Transverse colon (tissue), 4 donors: Measurements from ENCODE around the gene PIEZO2. TPM values are rescaled to one million over a fixed set of nuclear protein-coding genes. Genes with fewer than 3 reads are reported as not detected.
"Not testable (repeated sequence)": the region's sequence is repeated elsewhere in the genome, so short reads cannot be mapped to it uniquely, and the experiment has no call there.

ENCODE experiments used
- DNase-seq: peaks from one replicate; pipeline ENCODE4 v3.0.0-alpha.2; 2019
- H3K27ac ChIP-seq, 4 donors: fragments of 200-600 bp; sonication (generic); 2 replicates each; pipeline ENCODE4 v1.5.1; 2016 to 2018; ENCODE audit warnings: inconsistent platforms in 4 of 4
- H3K27me3 ChIP-seq: fragments of 200-600 bp; sonication (generic); 2 replicates; pipeline ENCODE4 v1.5.1; 2017; ENCODE audit warnings: inconsistent platforms
- H3K36me3 ChIP-seq, 4 donors: fragments of 200-600 bp; sonication (generic); 2 replicates each; pipeline ENCODE4 v1.5.1; 2017 to 2019; ENCODE audit warnings: inconsistent platforms in 4 of 4
- H3K4me1 ChIP-seq, 4 donors: fragments of 200-600 bp; sonication (generic); 2 replicates each; pipeline ENCODE4 v1.5.1; 2017 to 2020; ENCODE audit warnings: inconsistent platforms in 4 of 4
- H3K4me3 ChIP-seq, 4 donors: fragments of 200-600 bp; sonication (generic); 1 replicate in 1 of 4; 2 replicates in 3 of 4; pipeline versions ENCODE4 v1.5.1 to v1.6.1; 2017 to 2019; ENCODE audit warnings: inconsistent platforms in 4 of 4
- H3K9me3 ChIP-seq, 2 donors: fragments of 200-600 bp; sonication (generic); 2 replicates each; pipeline ENCODE4 v1.5.1; 2017 to 2019; ENCODE audit warnings: inconsistent platforms in 2 of 2
- EP300 ChIP-seq: sonication (generic); formaldehyde crosslinking; IDR thresholded peaks from one replicate; pipeline ENCODE4 v1.6.1; 2017; ENCODE audit warnings: antibody characterized with exemption, low read depth
- POLR2A ChIP-seq: fragments of 450-650 bp; IDR thresholded peaks from one replicate; pipeline ENCODE4 v1.6.1; 2016; ENCODE audit warnings: antibody characterized with exemption, mild to moderate bottlenecking, moderate library complexity
- POLR2AphosphoS5 ChIP-seq, 3 donors: sonication (generic); formaldehyde crosslinking; IDR thresholded peaks; one replicate each; pipeline ENCODE4 v1.6.1; 2016; ENCODE audit warnings: antibody characterized with exemption in 3 of 3
- WGBS, 2 donors: methylation state at CpG; one replicate each; pipeline ENCODE4 v1.1.5; 2018; ENCODE audit warnings: low coverage in 1 of 2; 5-methylcytosine and 5-hydroxymethylcytosine counted together
- in situ Hi-C, 4 donors: fragments of 200-750 bp; cut with MboI; loops; one replicate each; pipeline versions ENCODE4 v1.15.0 to v1.15.1; 2017; ENCODE audit warnings: low sequenced_read_pairs in 3 of 4, low pct_ligation_motif_present in 1 of 4, low pct_unique_long_range_greater_than_20kb in 1 of 4
- intact Hi-C: fragments of 100-400 bp; cut with DNase I; formaldehyde crosslinking; loops from one replicate; pipeline ENCODE4 v1.15.1; 2023; ENCODE audit warnings: low total_unique reads
- total RNA-seq, 4 donors: library from RNA; depleted of rRNA; stranded (reverse); fragments of >200 nt; gene quantifications; one replicate each; pipeline ENCODE4 v1.1.0, GENCODE V29; 2016
- TF ChIP-seq, protein P1 (sequence below), 5 experiments: fragments of 200-600 bp in 3 of 5; fragments of 450-650 bp in 2 of 5; sonication (generic) in 3 of 5; IDR thresholded peaks; 1 replicate in 2 of 5; 2 replicates in 3 of 5; pipeline ENCODE4 v1.5.1; 2016 to 2017; ENCODE audit warnings: antibody characterized with exemption in 5 of 5, inconsistent platforms in 3 of 5, mild to moderate bottlenecking in 2 of 5, moderate library complexity in 1 of 5

Gene PIEZO2
- total RNA-seq, 4 donors from 2014 or later, result 2.9 to 7.5 (median 4.5) TPM

DNA sequence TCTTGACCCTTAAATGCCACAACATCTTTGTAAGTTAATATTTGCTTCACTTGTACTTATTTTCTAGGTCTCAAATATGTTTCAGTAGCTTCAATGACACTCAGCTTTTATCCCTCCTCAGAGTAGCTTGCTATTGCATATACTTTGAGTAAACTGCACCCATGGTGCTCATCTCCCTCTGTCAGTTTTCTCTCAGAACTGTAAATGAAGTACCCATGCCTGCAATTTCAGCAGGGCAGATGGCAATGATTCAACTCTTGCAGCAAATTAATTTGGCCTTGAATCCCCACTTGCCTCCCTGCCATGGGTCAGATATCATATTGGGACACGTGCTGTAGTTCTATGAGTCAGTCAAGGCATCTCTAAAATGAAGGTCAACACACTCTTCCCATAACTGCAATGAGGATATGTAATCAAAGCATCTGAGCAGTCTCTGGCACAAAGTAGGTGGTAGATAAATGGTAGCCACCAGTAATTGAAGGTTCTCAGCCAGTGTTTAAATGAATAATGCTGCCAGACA is 225.8 kb downstream of the PIEZO2 start:
- intact Hi-C loops (no loop called here), in situ Hi-C loops (no loop called here)
- WGBS, 2 donors, result 47 to 67% methylated on average over 1 of the region's 1 CpG
- peaks cover 0 to 24% (median 5%) of the 10 kb centered on the region in 4 donors for H3K4me1 ChIP-seq
- H3K36me3 ChIP-seq, result no peaks in the 10 kb centered on the region
- no peaks in the 10 kb centered on the region for H3K9me3 ChIP-seq
- TF ChIP-seq POLR2A (no peak), POLR2AphosphoS5 (IDR thresholded peaks at IDR 0.05) (no peak), EP300 (no peak)
- TF ChIP-seq, protein P1, sequence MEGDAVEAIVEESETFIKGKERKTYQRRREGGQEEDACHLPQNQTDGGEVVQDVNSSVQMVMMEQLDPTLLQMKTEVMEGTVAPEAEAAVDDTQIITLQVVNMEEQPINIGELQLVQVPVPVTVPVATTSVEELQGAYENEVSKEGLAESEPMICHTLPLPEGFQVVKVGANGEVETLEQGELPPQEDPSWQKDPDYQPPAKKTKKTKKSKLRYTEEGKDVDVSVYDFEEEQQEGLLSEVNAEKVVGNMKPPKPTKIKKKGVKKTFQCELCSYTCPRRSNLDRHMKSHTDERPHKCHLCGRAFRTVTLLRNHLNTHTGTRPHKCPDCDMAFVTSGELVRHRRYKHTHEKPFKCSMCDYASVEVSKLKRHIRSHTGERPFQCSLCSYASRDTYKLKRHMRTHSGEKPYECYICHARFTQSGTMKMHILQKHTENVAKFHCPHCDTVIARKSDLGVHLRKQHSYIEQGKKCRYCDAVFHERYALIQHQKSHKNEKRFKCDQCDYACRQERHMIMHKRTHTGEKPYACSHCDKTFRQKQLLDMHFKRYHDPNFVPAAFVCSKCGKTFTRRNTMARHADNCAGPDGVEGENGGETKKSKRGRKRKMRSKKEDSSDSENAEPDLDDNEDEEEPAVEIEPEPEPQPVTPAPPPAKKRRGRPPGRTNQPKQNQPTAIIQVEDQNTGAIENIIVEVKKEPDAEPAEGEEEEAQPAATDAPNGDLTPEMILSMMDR (IDR thresholded peaks at IDR 0.05), result no peak
- H3K4me3 ChIP-seq, result no peak overlapping the region
- H3K27ac ChIP-seq, result no peak overlapping the region
- DNase-seq, result no peak
- H3K27me3 ChIP-seq, result no peaks in the 10 kb centered on the region

DNA sequence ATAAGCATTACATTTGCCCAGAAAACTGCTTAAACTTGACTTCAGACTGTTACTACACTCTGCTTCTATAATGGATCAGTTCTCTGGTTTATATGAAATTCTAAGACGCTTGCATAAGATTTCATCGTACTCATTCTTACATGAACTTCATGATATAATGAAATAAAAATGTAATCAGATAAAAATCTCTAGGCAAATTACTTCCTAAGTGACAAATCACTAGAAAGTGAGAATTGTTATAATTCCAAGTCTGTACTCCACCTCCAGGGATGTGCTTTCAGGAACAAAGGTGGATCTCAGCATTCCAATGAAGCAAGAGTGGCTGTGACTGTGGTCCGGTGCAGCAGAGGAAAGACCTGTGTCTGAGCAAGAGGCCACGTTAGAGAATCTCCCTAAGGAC is 226.2 kb downstream of the PIEZO2 start:
- H3K27me3 ChIP-seq, result no peaks in the 10 kb centered on the region
- no peak for DNase-seq
- in situ Hi-C loops (no loop called here), intact Hi-C loops (no loop called here)
- peaks cover 0 to 21% (median 3%) of the 10 kb centered on the region in 4 donors for H3K4me1 ChIP-seq
- 59 to 80% methylated on average over 2 to 4 of the region's 4 CpGs for WGBS, 2 donors
- no peak for TF ChIP-seq EP300
- no peak for TF ChIP-seq POLR2A
- TF ChIP-seq, protein P1 (IDR thresholded peaks at IDR 0.05), result no peak
- no peak for TF ChIP-seq POLR2AphosphoS5 (IDR thresholded peaks at IDR 0.05)
- H3K36me3 ChIP-seq, result no peaks in the 10 kb centered on the region
- no peak overlapping the region for H3K27ac ChIP-seq
- no peak overlapping the region for H3K4me3 ChIP-seq
- H3K9me3 ChIP-seq, result no peaks in the 10 kb centered on the region

DNA sequence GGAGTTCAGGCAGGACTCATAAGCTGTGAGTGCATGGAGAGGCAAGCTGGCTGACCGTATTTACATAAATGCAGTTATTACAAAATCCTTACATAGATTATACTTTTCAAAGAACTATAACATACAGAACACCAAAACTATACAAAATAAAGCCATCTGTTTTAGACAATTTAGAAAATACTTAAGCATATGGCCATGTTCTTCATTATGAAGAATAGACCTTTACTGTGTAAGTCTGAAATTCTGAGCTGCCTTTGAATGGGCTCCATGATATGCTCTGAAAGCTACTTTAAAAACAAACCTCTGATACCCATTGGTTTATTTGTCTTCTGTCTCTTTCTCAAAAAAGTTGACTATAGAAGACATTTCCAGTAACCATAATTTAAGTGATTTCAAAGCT is 226.7 kb downstream of the PIEZO2 start:
- 73 to 93% methylated on average over 1 of the region's 1 CpG for WGBS, 2 donors

DNA sequence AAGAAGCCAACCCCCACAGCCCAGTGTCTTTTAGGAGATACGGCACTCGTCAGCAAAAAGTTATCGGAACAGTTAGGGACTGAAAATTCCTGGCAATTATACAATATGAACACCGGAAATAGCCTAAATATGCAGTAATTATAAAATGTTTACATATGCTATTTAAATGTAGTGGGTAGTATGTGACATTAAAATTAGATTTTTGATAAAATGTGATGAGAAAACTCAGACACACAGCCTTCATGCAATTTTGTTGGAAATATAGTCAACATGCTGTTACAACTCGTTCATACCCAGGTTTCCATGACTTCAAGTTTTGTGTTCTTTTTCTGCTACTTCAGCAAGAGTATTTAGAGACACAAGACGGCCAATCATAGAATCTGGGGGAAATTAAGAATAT is 229.1 kb downstream of the PIEZO2 start:
- H3K4me1 ChIP-seq, H3K27me3 ChIP-seq, H3K27ac ChIP-seq, H3K9me3 ChIP-seq, H3K36me3 ChIP-seq, H3K4me3 ChIP-seq, in situ Hi-C loops, intact Hi-C loops, DNase-seq: not testable (repeated sequence)
- WGBS, 2 donors, result 77 to 78% methylated on average over 6 of the region's 6 CpGs

More for the DNA sequence above, 226.7 kb downstream of the PIEZO2 start:
- H3K27ac ChIP-seq, DNase-seq, H3K9me3 ChIP-seq, intact Hi-C loops, H3K36me3 ChIP-seq, H3K27me3 ChIP-seq, H3K4me3 ChIP-seq, in situ Hi-C loops: not testable (repeated sequence)
- H3K4me1 ChIP-seq, result peaks cover 0 to 17% (median under 1%) of the 10 kb centered on the region in 4 donors

DNA sequence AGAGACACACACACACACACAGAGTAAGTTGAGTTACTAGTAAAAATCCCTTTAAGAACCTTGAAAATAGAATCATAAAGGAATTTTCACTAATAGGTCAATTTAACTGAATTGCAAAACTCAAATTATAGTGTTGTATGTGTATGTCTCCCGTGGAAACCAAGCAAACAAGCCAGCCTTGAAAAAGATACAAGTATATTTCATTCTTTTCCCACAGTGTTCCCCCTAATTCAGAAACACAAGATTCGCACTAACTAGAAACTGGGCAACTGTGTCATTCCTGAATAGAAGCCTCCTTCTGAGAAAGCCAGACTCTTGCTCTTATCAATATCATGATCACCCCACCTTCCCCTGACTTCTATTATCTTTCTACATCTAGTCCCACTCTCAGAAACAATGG is 229.5 kb downstream of the PIEZO2 start:
- Histone ChIP-seq H3K36me3 (no peaks in the 10 kb centered on the region), H3K4me3 (no peak overlapping the region), H3K27ac (no peak overlapping the region), H3K27me3 (no peaks in the 10 kb centered on the region), H3K9me3 (no peaks in the 10 kb centered on the region), H3K4me1 (no peaks in the 10 kb centered on the region)
- TF ChIP-seq, protein P1 (IDR thresholded peaks at IDR 0.05), result no peak
- TF ChIP-seq EP300 (no peak), POLR2A (no peak), POLR2AphosphoS5 (IDR thresholded peaks at IDR 0.05) (no peak)
- in situ Hi-C loops (no loop called here), intact Hi-C loops (no loop called here)
- no peak for DNase-seq
- 72 to 92% methylated on average over 2 of the region's 2 CpGs for WGBS, 2 donors
